GM12874 (cell line): ENCODE results near the gene FGF11.

Experiments
- CTCF ChIP-seq: IDR thresholded peaks from 2 replicates; pipeline ENCODE4 v1.5.1; 2011; ENCODE audit warnings: low read depth, mild to moderate bottlenecking, control low read depth, low read length, moderate library complexity; ENCODE audit not compliant: insufficient read depth

Gene FGF11

GRCh38 chr17:7484919-7485377, 45.6 kb downstream of the FGF11 start:
- 0 out of 2 replicates have a peak, but pooled peaks have one; percentile 2 for TF ChIP-seq CTCF

GRCh38 chr17:7486181-7486580, 46.9 kb downstream of the FGF11 start:
- TF ChIP-seq CTCF = no peak

- no peak for TF ChIP-seq CTCF
These were observed 50.8 kb downstream of the FGF11 start for GRCh38 chr17:7490144-7490543.

- no peak for TF ChIP-seq CTCF
These were observed 52.3 kb downstream of the FGF11 start for GRCh38 chr17:7491583-7491982.

- no peak for TF ChIP-seq CTCF
These were observed 54.6 kb downstream of the FGF11 start for GRCh38 chr17:7493941-7494340.
